ENCODE results near the gene IL1A. TPM values are rescaled to one million over a fixed set of nuclear protein-coding genes. Genes with fewer than 3 reads are reported as not detected.
"Not testable (repeated sequence)": the region's sequence is repeated elsewhere in the genome, so short reads cannot be mapped to it uniquely, and the experiment has no call there.

IL1A gene, protein sequence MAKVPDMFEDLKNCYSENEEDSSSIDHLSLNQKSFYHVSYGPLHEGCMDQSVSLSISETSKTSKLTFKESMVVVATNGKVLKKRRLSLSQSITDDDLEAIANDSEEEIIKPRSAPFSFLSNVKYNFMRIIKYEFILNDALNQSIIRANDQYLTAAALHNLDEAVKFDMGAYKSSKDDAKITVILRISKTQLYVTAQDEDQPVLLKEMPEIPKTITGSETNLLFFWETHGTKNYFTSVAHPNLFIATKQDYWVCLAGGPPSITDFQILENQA
- total RNA-seq: under 1 TPM in 1 of 4 donors, not detected in 3; 0.40 TPM

DNA sequence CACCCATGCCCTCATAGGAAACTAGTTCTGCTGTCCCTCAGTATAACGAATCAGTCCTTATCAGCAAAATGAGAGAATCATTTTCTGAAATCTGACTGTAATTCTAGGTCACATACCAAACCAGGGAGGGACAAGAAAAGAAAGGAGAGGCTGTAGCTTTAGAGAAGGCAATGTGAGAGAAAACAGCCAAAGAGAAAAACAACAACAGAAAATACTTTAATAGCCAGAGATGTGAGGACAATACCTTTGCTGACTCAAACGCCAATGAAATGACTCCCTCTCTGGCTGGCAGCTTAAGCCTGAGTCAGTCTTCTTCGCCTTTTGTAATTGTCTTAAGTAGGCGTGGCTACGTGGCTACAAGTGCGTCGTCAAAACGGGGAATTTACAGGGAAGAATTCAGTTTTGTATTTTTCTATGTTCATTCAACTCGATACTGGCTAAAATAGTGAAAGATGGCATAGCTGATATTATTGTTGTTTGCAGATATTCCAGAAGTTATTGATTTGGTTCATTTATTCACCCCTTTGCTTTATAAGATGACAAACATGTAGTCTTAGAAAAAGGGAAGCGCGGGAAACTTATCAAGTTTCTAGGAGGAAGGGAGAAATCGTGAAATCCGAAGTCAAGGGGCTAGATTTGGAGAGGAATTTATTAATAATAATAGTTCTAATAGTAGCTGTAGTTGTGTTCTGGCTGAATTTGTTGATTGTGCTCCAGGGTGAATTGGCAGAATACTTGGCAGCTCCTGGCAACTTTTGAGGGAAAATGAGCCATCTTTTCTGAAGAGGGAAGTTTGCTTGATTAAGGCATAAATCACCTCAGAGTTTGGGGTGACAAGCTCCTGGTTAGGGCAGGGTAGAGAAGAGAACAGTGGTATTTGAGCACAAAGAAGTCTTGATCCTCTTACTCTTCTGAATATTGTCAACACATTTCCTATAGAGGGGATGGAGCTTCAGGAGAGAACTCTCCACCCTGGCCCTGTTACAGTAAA, at the start of gene IL1A:
Gene IL1A (minus strand): TSS at position 295 of the 991 bp plus-strand sequence. CDS start 723 bp downstream, outside the sequence.
- intact Hi-C loops (cut with DNase I): no loop called here
- Histone ChIP-seq H3K36me3 (no peaks in the 10 kb centered on the region), H3K27me3 (no peaks in the 10 kb centered on the region), H3K27ac (no peak within 1 kb of the TSS), H3K4me3 (replicated peaks in 1 of 3) (no peak within 1 kb of the TSS), H3K9me3 (no peaks in the 10 kb centered on the region), H3K4me1 (no peaks in the 10 kb centered on the region)
- TF ChIP-seq POLR2A (IDR thresholded peaks at IDR 0.05): no peak
- TF ChIP-seq, protein P1, sequence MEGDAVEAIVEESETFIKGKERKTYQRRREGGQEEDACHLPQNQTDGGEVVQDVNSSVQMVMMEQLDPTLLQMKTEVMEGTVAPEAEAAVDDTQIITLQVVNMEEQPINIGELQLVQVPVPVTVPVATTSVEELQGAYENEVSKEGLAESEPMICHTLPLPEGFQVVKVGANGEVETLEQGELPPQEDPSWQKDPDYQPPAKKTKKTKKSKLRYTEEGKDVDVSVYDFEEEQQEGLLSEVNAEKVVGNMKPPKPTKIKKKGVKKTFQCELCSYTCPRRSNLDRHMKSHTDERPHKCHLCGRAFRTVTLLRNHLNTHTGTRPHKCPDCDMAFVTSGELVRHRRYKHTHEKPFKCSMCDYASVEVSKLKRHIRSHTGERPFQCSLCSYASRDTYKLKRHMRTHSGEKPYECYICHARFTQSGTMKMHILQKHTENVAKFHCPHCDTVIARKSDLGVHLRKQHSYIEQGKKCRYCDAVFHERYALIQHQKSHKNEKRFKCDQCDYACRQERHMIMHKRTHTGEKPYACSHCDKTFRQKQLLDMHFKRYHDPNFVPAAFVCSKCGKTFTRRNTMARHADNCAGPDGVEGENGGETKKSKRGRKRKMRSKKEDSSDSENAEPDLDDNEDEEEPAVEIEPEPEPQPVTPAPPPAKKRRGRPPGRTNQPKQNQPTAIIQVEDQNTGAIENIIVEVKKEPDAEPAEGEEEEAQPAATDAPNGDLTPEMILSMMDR (IDR thresholded peaks at IDR 0.05): no peak
- WGBS, 2 donors: 41 to 49% methylated on average over 13 of the region's 13 CpGs
- DNase-seq: no peak

DNA sequence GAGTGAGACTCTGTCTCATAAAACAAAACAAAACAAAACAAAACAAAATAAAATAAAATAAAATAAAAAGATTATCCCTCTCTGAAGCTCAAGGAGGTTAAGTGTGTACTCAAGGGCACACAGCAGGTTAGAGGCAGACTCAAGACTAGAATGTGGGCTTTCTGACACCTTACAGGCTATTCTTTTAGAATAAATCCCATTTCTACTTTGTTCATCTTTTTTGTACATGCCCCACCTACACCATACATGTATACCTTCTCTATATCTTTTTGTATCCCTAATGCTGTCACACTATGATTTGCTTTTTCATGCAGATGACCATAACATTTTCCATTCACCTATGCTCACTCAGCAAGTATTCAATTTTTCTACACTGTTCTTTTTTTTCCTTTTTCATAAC, 49.7 kb upstream of the IL1A start:
- DNase-seq: no peak
- intact Hi-C loops (cut with DNase I): no loop called here

DNA sequence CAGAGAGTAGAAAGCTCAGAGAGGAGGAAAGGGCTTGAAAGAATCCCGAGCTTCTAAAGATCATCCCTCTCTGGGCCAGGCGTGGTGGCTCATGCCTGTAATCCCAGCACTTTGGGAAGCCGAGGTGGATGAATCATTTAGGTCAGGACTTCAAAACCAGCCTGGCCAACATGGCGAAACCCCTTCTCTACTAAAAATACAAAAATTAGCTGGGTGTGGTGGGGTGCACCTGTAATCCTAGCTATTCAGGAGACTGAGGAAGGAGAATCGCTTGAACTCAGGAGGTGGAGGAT, 49.3 kb upstream of the IL1A start:
- H3K4me3 ChIP-seq (replicated peaks in 1 of 3); intact Hi-C loops (cut with DNase I); H3K4me1 ChIP-seq; H3K27me3 ChIP-seq; H3K9me3 ChIP-seq; DNase-seq; H3K36me3 ChIP-seq; H3K27ac ChIP-seq: not testable (repeated sequence)
- WGBS, 2 donors: 93 to 97% methylated on average over 5 of the region's 5 CpGs

More for the DNA sequence above, 49.7 kb upstream of the IL1A start:
- Histone ChIP-seq H3K36me3 (no peaks in the 10 kb centered on the region), H3K4me1 (peaks cover 7 to 8% of the 10 kb centered on the region in 2 donors), H3K27me3 (no peaks in the 10 kb centered on the region), H3K27ac (no peak overlapping the region), H3K9me3 (no peaks in the 10 kb centered on the region), H3K4me3 (replicated peaks in 1 of 3) (no peak overlapping the region)
- no peak for TF ChIP-seq POLR2A (IDR thresholded peaks at IDR 0.05)
- TF ChIP-seq, protein P1 (IDR thresholded peaks at IDR 0.05): no peak

DNA sequence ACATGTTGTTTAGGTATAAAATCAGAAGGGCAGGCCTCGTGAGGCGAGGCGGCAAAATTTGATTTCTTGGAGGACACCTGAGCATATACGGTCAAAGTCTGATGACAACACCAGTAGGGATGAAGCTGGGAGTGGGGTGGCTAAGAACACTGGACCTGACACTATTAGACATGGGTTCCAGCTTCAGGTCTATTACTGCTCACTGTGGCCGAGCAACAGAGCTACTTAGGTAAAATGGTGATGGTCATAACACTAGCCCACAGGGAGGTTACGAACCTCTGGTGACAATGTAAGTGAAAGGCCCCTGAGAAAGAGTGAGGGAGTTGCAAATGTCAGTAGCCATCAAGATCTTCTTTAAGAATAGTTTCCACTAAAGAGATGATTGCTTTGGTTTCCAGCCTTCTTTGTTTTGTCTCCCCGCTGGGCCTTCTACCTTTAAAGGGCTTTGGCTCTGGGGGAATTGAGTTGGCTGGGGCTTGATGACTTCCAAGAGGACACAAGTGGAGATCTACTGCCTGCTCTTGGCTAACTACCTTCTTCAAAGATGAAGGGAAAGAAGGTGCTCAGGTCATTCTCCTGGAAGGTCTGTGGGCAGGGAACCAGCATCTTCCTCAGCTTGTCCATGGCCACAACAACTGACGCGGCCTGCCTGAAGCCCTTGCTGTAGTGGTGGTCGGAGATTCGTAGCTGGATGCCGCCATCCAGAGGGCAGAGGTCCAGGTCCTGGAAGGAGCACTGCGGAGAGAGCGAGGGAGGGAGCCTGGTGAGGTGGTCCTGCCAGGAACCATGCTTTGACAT, 48.7 kb upstream of the IL1A start:
- Histone ChIP-seq H3K9me3 (no peaks in the 10 kb centered on the region), H3K4me1 (peaks cover 7 to 8% of the 10 kb centered on the region in 2 donors), H3K27ac (no peak overlapping the region), H3K36me3 (no peaks in the 10 kb centered on the region), H3K27me3 (no peaks in the 10 kb centered on the region), H3K4me3 (replicated peaks in 1 of 3) (no peak overlapping the region)
- intact Hi-C loops (cut with DNase I): no loop called here
- no peak for DNase-seq
- WGBS, 2 donors: 92 to 95% methylated on average over 14 of the region's 14 CpGs
- no peak for TF ChIP-seq POLR2A (IDR thresholded peaks at IDR 0.05)
- TF ChIP-seq, protein P1 (IDR thresholded peaks at IDR 0.05): no peak
